Thoracic aorta (tissue), 2 donors: ENCODE measurements around the gene NAA35. TPM values are rescaled to one million over a fixed set of nuclear protein-coding genes. Genes with fewer than 3 reads are reported as not detected.

ENCODE experiments used
- ATAC-seq: fragments of 150-250 bp; one replicate; pipeline ENCODE4 v1.8.0; 2017; ENCODE audit warnings: low read depth; ENCODE audit not compliant: insufficient number of reproducible peaks, low FRiP score
- DNase-seq: peaks from one replicate; pipeline ENCODE4 v3.0.0-alpha.2; 2020; ENCODE audit warnings: low spot score
- H3K27ac ChIP-seq, 2 donors: fragments of 200-600 bp; sonication (generic); 1 replicate in 1 of 2; 2 replicates in 1 of 2; pipeline ENCODE4 v1.5.1; 2016; ENCODE audit warnings: mild to moderate bottlenecking in 2 of 2, moderate library complexity in 2 of 2
- H3K27me3 ChIP-seq: fragments of 200-600 bp; sonication (generic); replicated peaks from 2 replicates; pipeline ENCODE4 v1.6.0; 2016; ENCODE audit warnings: mild to moderate bottlenecking; ENCODE audit not compliant: insufficient read depth
- H3K36me3 ChIP-seq: fragments of 200-600 bp; sonication (generic); one replicate; pipeline ENCODE4 v1.5.1; 2016
- H3K4me1 ChIP-seq, 2 donors: fragments of 200-600 bp; sonication (generic); 1 replicate in 1 of 2; 2 replicates in 1 of 2; pipeline versions ENCODE4 v1.5.1 to v1.6.0; 2016; ENCODE audit warnings: low read depth in 2 of 2, mild to moderate bottlenecking in 1 of 2; ENCODE audit not compliant: control insufficient read depth in 1 of 2
- H3K4me3 ChIP-seq: fragments of 200-600 bp; sonication (generic); 2 replicates; pipeline ENCODE4 v1.5.1; 2016; ENCODE audit warnings: mild to moderate bottlenecking
- H3K9me3 ChIP-seq: fragments of 200-600 bp; sonication (generic); 2 replicates; pipeline ENCODE4 v1.5.1; 2016
- total RNA-seq, 2 donors: library from RNA; depleted of rRNA; stranded (reverse); fragments of >200 nt; gene quantifications; one replicate each; pipeline versions ENCODE4 v1.1.0 to v1.2.3, GENCODE V29; 2016
- TF ChIP-seq, protein P1 (sequence below): fragments of 200-600 bp; sonication (generic); IDR thresholded peaks from one replicate; pipeline ENCODE4 v1.5.1; 2019; ENCODE audit warnings: antibody characterized with exemption

The NAA35 gene
- total RNA-seq, 2 donors from 2014 or later, result 14.3 to 14.8 TPM

DNA sequence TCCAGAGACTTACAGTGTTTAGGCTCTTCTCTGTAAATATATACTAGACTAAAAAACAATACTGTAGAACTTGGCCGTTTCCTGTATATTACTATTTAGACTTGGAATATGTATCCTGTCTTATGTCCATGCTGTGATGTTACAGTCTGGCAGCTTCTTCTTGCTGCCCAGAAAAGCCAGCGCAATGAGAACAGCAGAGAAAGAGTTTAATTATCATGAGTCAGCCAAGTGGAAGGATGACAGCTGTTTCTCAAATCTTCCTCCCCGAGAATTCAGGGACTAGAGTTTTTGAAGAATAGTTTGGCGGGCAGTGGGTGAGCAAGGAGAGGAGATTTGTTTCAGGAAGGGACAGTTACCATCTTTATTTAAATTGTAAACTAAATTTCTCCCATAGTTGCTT lies 37.5 kb downstream of the NAA35 start:
- ATAC-seq, result no peak
- Histone ChIP-seq H3K4me3 (no peak overlapping the region), H3K27me3 (no peaks in the 10 kb centered on the region), H3K27ac (no peak overlapping the region), H3K36me3 (peaks cover 27% of the 10 kb centered on the region), H3K9me3 (no peaks in the 10 kb centered on the region), H3K4me1 (no peaks in the 10 kb centered on the region)
- DNase-seq, result no peak
- TF ChIP-seq, protein P1, sequence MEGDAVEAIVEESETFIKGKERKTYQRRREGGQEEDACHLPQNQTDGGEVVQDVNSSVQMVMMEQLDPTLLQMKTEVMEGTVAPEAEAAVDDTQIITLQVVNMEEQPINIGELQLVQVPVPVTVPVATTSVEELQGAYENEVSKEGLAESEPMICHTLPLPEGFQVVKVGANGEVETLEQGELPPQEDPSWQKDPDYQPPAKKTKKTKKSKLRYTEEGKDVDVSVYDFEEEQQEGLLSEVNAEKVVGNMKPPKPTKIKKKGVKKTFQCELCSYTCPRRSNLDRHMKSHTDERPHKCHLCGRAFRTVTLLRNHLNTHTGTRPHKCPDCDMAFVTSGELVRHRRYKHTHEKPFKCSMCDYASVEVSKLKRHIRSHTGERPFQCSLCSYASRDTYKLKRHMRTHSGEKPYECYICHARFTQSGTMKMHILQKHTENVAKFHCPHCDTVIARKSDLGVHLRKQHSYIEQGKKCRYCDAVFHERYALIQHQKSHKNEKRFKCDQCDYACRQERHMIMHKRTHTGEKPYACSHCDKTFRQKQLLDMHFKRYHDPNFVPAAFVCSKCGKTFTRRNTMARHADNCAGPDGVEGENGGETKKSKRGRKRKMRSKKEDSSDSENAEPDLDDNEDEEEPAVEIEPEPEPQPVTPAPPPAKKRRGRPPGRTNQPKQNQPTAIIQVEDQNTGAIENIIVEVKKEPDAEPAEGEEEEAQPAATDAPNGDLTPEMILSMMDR, result no peak

DNA sequence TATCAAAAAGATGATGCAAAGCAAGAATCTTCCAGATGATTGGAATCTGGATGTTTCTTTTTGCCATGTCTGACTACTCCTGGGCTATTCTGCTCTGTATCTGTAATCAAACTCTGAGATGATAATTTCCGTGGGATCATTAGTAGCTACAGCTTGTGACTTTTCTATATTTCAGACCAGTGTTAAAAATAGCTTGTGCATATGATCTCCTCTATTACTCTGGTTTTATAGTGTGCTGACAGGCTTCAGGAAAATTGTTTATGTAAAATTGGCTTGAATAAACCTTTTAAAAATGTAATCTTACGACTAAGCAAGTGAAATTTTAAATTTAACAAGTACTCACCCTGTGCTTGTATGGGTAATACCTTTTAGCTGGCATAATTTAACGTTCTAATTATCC lies 40.4 kb downstream of the NAA35 start:
- TF ChIP-seq, protein P1, result no peak

DNA sequence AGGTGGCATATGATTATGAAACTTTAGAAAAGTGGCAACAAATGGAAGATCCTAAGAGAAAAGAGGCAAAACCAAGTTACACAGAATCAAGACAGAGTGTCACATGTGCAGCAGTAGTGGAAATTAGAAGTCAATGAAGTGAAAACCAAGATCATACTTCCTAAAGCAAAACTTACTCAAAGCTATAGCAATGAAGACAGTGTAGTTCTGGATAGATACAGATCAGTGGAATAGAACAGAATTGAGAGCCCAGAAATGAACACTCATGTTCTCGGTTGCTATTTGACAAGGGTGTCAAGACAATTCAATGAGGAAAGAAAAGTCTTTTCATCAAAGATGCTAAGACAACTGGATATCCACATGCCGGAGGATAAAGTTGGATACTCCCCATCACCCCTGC lies 43.5 kb downstream of the NAA35 start:
- DNase-seq, result no peak
- H3K27ac ChIP-seq, result no peak overlapping the region
- H3K4me3 ChIP-seq, result no peak overlapping the region
- H3K27me3 ChIP-seq, result no peaks in the 10 kb centered on the region
- H3K36me3 ChIP-seq, result peaks cover 14% of the 10 kb centered on the region
- TF ChIP-seq, protein P1, result no peak
- no peak for ATAC-seq
- H3K9me3 ChIP-seq, result no peaks in the 10 kb centered on the region
- no peaks in the 10 kb centered on the region for H3K4me1 ChIP-seq

More for the DNA sequence above, 40.4 kb downstream of the NAA35 start:
- DNase-seq (no peak), ATAC-seq (no peak)
- H3K4me3 ChIP-seq, result no peak overlapping the region
- no peaks in the 10 kb centered on the region for H3K27me3 ChIP-seq
- H3K9me3 ChIP-seq, result no peaks in the 10 kb centered on the region
- H3K4me1 ChIP-seq, result no peaks in the 10 kb centered on the region
- H3K27ac ChIP-seq, result no peak overlapping the region
- H3K36me3 ChIP-seq, result peaks cover 24% of the 10 kb centered on the region

DNA sequence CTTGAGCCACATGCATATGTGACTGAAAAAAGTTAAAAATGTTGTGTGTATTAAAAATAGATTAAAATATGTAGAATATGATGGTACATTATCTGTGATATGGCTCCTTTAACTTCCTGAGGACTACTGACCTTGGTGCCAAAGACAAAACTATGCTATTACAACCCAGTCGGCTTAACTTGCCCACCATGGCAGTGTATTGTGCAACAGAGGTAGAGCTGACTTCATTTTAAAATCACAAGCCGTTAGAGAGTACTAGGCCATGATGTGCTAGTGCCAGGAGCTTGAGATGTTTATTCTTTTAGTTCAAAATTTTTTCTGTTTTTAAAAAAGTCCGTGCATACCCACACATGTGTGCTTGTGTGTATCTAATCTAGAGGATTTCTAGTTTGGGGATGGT lies 46.3 kb downstream of the NAA35 start:
- Histone ChIP-seq H3K4me3 (no peak overlapping the region), H3K27me3 (no peaks in the 10 kb centered on the region), H3K27ac (no peak overlapping the region), H3K36me3 (no peaks in the 10 kb centered on the region), H3K4me1 (no peaks in the 10 kb centered on the region), H3K9me3 (no peaks in the 10 kb centered on the region)
- TF ChIP-seq, protein P1, result no peak
- DNase-seq (no peak), ATAC-seq (no peak)

DNA sequence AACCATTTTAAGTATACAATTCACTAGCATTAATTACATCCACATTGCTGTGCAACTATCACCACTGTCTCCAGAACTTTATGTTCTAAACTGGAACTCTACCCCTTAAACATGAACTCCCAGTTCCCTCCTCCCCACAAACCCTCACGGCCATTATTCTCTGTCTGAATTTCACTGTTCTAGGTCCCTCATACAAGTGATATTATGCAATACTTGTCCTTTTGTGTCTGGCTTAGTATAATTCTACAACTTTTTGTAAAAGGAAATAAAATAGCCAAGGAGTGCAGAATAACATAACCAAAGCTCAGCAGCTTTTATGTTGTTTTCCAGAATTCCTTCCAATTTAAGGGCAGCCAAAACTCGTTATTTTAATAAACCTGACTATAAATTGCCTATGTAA lies 53.2 kb downstream of the NAA35 start:
- TF ChIP-seq, protein P1, result no peak
- ATAC-seq, result no peak
- H3K9me3 ChIP-seq, result no peaks in the 10 kb centered on the region
- H3K4me3 ChIP-seq, result no peak overlapping the region
- DNase-seq, result no peak
- peaks cover 2% of the 10 kb centered on the region for H3K36me3 ChIP-seq
- H3K4me1 ChIP-seq, result no peaks in the 10 kb centered on the region
- no peaks in the 10 kb centered on the region for H3K27me3 ChIP-seq
- no peak overlapping the region for H3K27ac ChIP-seq
